Astrocyte (in vitro differentiated cells and primary cell): ENCODE measurements around the gene HYAL1.

ENCODE experiments used
- CTCF ChIP-seq: IDR thresholded peaks from 2 replicates; pipeline ENCODE4 v1.5.1; 2011; ENCODE audit warnings: low read depth, mild to moderate bottlenecking, inconsistent platforms, low read length, moderate library complexity; ENCODE audit not compliant: insufficient read depth
- EZH2 ChIP-seq: IDR thresholded peaks from 2 replicates; pipeline ENCODE4 v1.6.1; 2012; ENCODE audit warnings: mild to moderate bottlenecking, low read length, inconsistent platforms; ENCODE audit not compliant: insufficient read depth

- TF ChIP-seq CTCF, result no peak
- TF ChIP-seq EZH2, result no peak
These were observed 48.7 kb downstream of the HYAL1 start for GRCh38 chr3:50254577-50255250.
